NCI-H1092 treated with DMSO at 0.1 percent for 48 hours (cell line): ENCODE data around the gene TSHB.
"Not testable (repeated sequence)": the region's sequence is repeated elsewhere in the genome, so short reads cannot be mapped to it uniquely, and the experiment has no call there.

Experiments used
- DNase-seq: peaks from one replicate; lab custom pipeline; 2025; lab: John Stamatoyannopoulos, UW

The TSHB gene

GRCh38 chr1:115029526-115029925 is at the start of gene TSHB:
TSHB (plus strand) TSS chr1:115029826; CDS start chr1:115033363, 3,537 bp downstream.
- DNase-seq = no peak

- DNase-seq = no peak
These were observed 47.4 kb upstream of the TSHB start for GRCh38 chr1:114982251-114982650.

- no peak for DNase-seq
These were observed 43.3 kb upstream of the TSHB start for GRCh38 chr1:114986286-114986685.

GRCh38 chr1:114988095-114988494 is 41.5 kb upstream of the TSHB start:
- no peak for DNase-seq

- DNase-seq = no peak
These were observed 31.9 kb upstream of the TSHB start for GRCh38 chr1:114997510-114998289.

- no peak for DNase-seq
These were observed 23.4 kb upstream of the TSHB start for GRCh38 chr1:115006191-115006590.

GRCh38 chr1:115012006-115012405 is 17.6 kb upstream of the TSHB start:
- no peak for DNase-seq

- DNase-seq = no peak
These were observed 17.2 kb upstream of the TSHB start for GRCh38 chr1:115012434-115012833.

GRCh38 chr1:115013792-115014191 is 15.8 kb upstream of the TSHB start:
- DNase-seq = no peak

GRCh38 chr1:115019549-115019948 is 10.1 kb upstream of the TSHB start:
- not testable (repeated sequence) for DNase-seq

- no peak for DNase-seq
These were observed 8.5 kb upstream of the TSHB start for GRCh38 chr1:115021145-115021544.

- DNase-seq = no peak
These were observed 6.0 kb upstream of the TSHB start for GRCh38 chr1:115023593-115023992.

- no peak for DNase-seq
These were observed 2.0 kb downstream of the TSHB start for GRCh38 chr1:115031595-115031994.

GRCh38 chr1:115035652-115036051 is 6.0 kb downstream of the TSHB start:
- DNase-seq = no peak

GRCh38 chr1:115036814-115037507 is 7.3 kb downstream of the TSHB start:
- no peak for DNase-seq

GRCh38 chr1:115040501-115040900 is 10.9 kb downstream of the TSHB start:
- DNase-seq = no peak

GRCh38 chr1:115041654-115042053 is 12.0 kb downstream of the TSHB start:
- peak; percentile 0 for DNase-seq

GRCh38 chr1:115046751-115047150 is 17.1 kb downstream of the TSHB start:
- DNase-seq = no peak

GRCh38 chr1:115051850-115052249 is 22.2 kb downstream of the TSHB start:
- DNase-seq = no peak

GRCh38 chr1:115052454-115053083 is 22.9 kb downstream of the TSHB start:
- peak; percentile 55 for DNase-seq

- DNase-seq = no peak
These were observed 26.8 kb downstream of the TSHB start for GRCh38 chr1:115056395-115056798.

GRCh38 chr1:115057661-115058254 is 28.1 kb downstream of the TSHB start:
- DNase-seq = no peak

GRCh38 chr1:115059316-115059715 is 29.7 kb downstream of the TSHB start:
- DNase-seq = no peak
